ENCODE results near the gene SLC44A4. TPM values are rescaled to one million over a fixed set of nuclear protein-coding genes. Genes with fewer than 3 reads are reported as not detected.

The SLC44A4 gene
- total and polyA plus RNA-seq, 4 donors = 0.13 to 2.4 (median 0.17) TPM; not detected in 1

- no peak overlapping the region for H3K4me3 ChIP-seq (ENCODE audit: low read depth in 1 of 3, low read length in 3 of 3)
- 90% methylated on average over 6 of the region's 6 CpGs for WGBS
- no peaks in the 10 kb centered on the region for H3K36me3 ChIP-seq (ENCODE audit: control insufficient read depth in 4 of 4, insufficient read depth in 3 of 4, low read depth in 1 of 4, low read length in 3 of 4)
- H3K27ac ChIP-seq (ENCODE audit: low read depth in 1 of 2, low read length in 2 of 2) = no peak overlapping the region
- H3K4me1 ChIP-seq (ENCODE audit: control insufficient read depth in 4 of 4, insufficient read depth in 4 of 4, low read length in 3 of 4) = peaks cover 0 to 3% (median 0%) of the 10 kb centered on the region in 4 donors
- no peak for DNase-seq (ENCODE audit: low spot score)
- no peaks in the 10 kb centered on the region for H3K27me3 ChIP-seq (ENCODE audit: control insufficient read depth in 4 of 4, insufficient read depth in 4 of 4, low read length in 3 of 4)
- no peaks in the 10 kb centered on the region for H3K9me3 ChIP-seq (ENCODE audit: control insufficient read depth in 4 of 4, low read length in 3 of 4)
- H3K9ac ChIP-seq (ENCODE audit: low read depth in 1 of 2, low read length in 2 of 2) = no peak overlapping the region
- no peak for TF ChIP-seq RXRA (IDR thresholded peaks at IDR 0.05)
- no peak for TF ChIP-seq GABPA (IDR thresholded peaks at IDR 0.05 in 1 of 2, conservative IDR thresholded peaks at IDR 0.05 in 1 of 2)
- no peak for TF ChIP-seq JUND (IDR thresholded peaks at IDR 0.05)
- TF ChIP-seq REST (IDR thresholded peaks at IDR 0.05) = no peak
- no peak for TF ChIP-seq FOXA1 (IDR thresholded peaks at IDR 0.05)
- no peak for TF ChIP-seq MAX (IDR thresholded peaks at IDR 0.05)
- no peak for TF ChIP-seq SP1 (IDR thresholded peaks at IDR 0.05)
- TF ChIP-seq ZBTB33 (IDR thresholded peaks at IDR 0.05) = no peak
- no peak for TF ChIP-seq FOXA2 (IDR thresholded peaks at IDR 0.05)
- no peak for TF ChIP-seq HNF4G (IDR thresholded peaks at IDR 0.05)
- no peak for TF ChIP-seq CTCF (IDR thresholded peaks at IDR 0.05; ENCODE audit: low read depth, low read length, missing input control)
- no peak for TF ChIP-seq TAF1 (conservative IDR thresholded peaks at IDR 0.05)
- no peak for TF ChIP-seq ATF3 (IDR thresholded peaks at IDR 0.05)
- no peak for TF ChIP-seq YY1 (IDR thresholded peaks at IDR 0.05)
Observed at GRCh38 chr6:31919624-31920303, 41.0 kb upstream of the SLC44A4 start.
